ENCODE results near the gene TMPRSS11F. TPM values are rescaled to one million over a fixed set of nuclear protein-coding genes. Genes with fewer than 3 reads are reported as not detected.

The TMPRSS11F gene
- total RNA-seq, 1 donor from 2014 or later, result not detected

- Mint-ChIP-seq H3K9me3 (no peaks in the 10 kb centered on the region), H3K27ac (no peak overlapping the region), H3K27me3 (ENCODE audit: insufficient read depth, low read depth) (no peaks in the 10 kb centered on the region), H3K4me1 (peaks cover 2% of the 10 kb centered on the region), H3K4me3 (no peak overlapping the region), H3K36me3 (no peaks in the 10 kb centered on the region)
- no peak overlapping the region for H3K27ac ChIP-seq
- no peak overlapping the region for H3K4me3 ChIP-seq
- H3K36me3 ChIP-seq, result no peaks in the 10 kb centered on the region
- H3K4me2 ChIP-seq, result no peak overlapping the region
- H2AFZ ChIP-seq (replicated peaks), result no peak overlapping the region
- no peaks in the 10 kb centered on the region for H3K4me1 ChIP-seq
- H3F3A ChIP-seq (ENCODE audit: low read depth), result no peaks in the 10 kb centered on the region
- H3K9me3 ChIP-seq (ENCODE audit: low read depth), result no peaks in the 10 kb centered on the region
- TF ChIP-seq EZH2 (IDR thresholded peaks at IDR 0.05) (no peak), EZH2phosphoT487 (IDR thresholded peaks at IDR 0.05) (no peak), CTCF (IDR thresholded peaks at IDR 0.05) (no peak)
- no peaks in the 10 kb centered on the region for H3K27me3 ChIP-seq
- H3K79me2 ChIP-seq (ENCODE audit: low read depth), result no peaks in the 10 kb centered on the region
- no peak overlapping the region for H3K9ac ChIP-seq
- DNase-seq (ENCODE audit: low spot score), result no peak
- H4K20me1 ChIP-seq (ENCODE audit: low read depth), result no peaks in the 10 kb centered on the region
These were observed 46.9 kb downstream of the TMPRSS11F start for GRCh38 chr4:68082758-68083157.

- no peak overlapping the region for H2AFZ ChIP-seq (replicated peaks)
- no peaks in the 10 kb centered on the region for H3F3A ChIP-seq (ENCODE audit: low read depth)
- Mint-ChIP-seq H3K27me3 (ENCODE audit: insufficient read depth, low read depth) (no peaks in the 10 kb centered on the region), H3K9me3 (no peaks in the 10 kb centered on the region), H3K27ac (no peak overlapping the region), H3K36me3 (no peaks in the 10 kb centered on the region), H3K4me3 (no peak overlapping the region), H3K4me1 (peaks cover 2% of the 10 kb centered on the region)
- H3K9ac ChIP-seq, result no peak overlapping the region
- no peaks in the 10 kb centered on the region for H3K79me2 ChIP-seq (ENCODE audit: low read depth)
- no peaks in the 10 kb centered on the region for H3K4me1 ChIP-seq
- H3K4me3 ChIP-seq, result no peak overlapping the region
- H3K4me2 ChIP-seq, result no peak overlapping the region
- no peak overlapping the region for H3K27ac ChIP-seq
- no peaks in the 10 kb centered on the region for H3K9me3 ChIP-seq (ENCODE audit: low read depth)
- DNase-seq (ENCODE audit: low spot score), result no peak
- no peaks in the 10 kb centered on the region for H3K27me3 ChIP-seq
- H4K20me1 ChIP-seq (ENCODE audit: low read depth), result no peaks in the 10 kb centered on the region
- TF ChIP-seq EZH2 (IDR thresholded peaks at IDR 0.05) (no peak), EZH2phosphoT487 (IDR thresholded peaks at IDR 0.05) (no peak), CTCF (IDR thresholded peaks at IDR 0.05) (no peak)
- H3K36me3 ChIP-seq, result no peaks in the 10 kb centered on the region
These were observed 49.7 kb downstream of the TMPRSS11F start for GRCh38 chr4:68079928-68080327.

- Histone ChIP-seq H3K4me2 (no peak overlapping the region), H3K9ac (no peak overlapping the region), H3K36me3 (no peaks in the 10 kb centered on the region), H3K27me3 (no peaks in the 10 kb centered on the region), H3K27ac (no peak overlapping the region), H2AFZ (replicated peaks) (no peak overlapping the region), H3F3A (ENCODE audit: low read depth) (no peaks in the 10 kb centered on the region), H3K79me2 (ENCODE audit: low read depth) (no peaks in the 10 kb centered on the region), H3K4me1 (peaks cover 10% of the 10 kb centered on the region), H3K4me3 (no peak overlapping the region), H3K9me3 (ENCODE audit: low read depth) (no peaks in the 10 kb centered on the region), H4K20me1 (ENCODE audit: low read depth) (no peaks in the 10 kb centered on the region)
- DNase-seq (ENCODE audit: low spot score), result no peak
- TF ChIP-seq EZH2 (IDR thresholded peaks at IDR 0.05) (no peak), EZH2phosphoT487 (IDR thresholded peaks at IDR 0.05) (no peak), CTCF (IDR thresholded peaks at IDR 0.05) (no peak)
- H3K27ac Mint-ChIP-seq, result no peak overlapping the region
- no peak overlapping the region for H3K4me3 Mint-ChIP-seq
- no peaks in the 10 kb centered on the region for H3K36me3 Mint-ChIP-seq
- no peaks in the 10 kb centered on the region for H3K9me3 Mint-ChIP-seq
- peaks cover 5% of the 10 kb centered on the region for H3K4me1 Mint-ChIP-seq
- H3K27me3 Mint-ChIP-seq (ENCODE audit: insufficient read depth, low read depth), result no peaks in the 10 kb centered on the region
These were observed 51.9 kb downstream of the TMPRSS11F start for GRCh38 chr4:68077737-68078136.

All from neural progenitor cell (in vitro differentiated cells).